ENCODE measurements around the gene VIM.
A peak's percentile ranks its signal among the peaks of the same experiment; 100 is the strongest.
"Not testable (repeated sequence)": the region's sequence is repeated elsewhere in the genome, so short reads cannot be mapped to it uniquely, and the experiment has no call there.

VIM gene

DNA sequence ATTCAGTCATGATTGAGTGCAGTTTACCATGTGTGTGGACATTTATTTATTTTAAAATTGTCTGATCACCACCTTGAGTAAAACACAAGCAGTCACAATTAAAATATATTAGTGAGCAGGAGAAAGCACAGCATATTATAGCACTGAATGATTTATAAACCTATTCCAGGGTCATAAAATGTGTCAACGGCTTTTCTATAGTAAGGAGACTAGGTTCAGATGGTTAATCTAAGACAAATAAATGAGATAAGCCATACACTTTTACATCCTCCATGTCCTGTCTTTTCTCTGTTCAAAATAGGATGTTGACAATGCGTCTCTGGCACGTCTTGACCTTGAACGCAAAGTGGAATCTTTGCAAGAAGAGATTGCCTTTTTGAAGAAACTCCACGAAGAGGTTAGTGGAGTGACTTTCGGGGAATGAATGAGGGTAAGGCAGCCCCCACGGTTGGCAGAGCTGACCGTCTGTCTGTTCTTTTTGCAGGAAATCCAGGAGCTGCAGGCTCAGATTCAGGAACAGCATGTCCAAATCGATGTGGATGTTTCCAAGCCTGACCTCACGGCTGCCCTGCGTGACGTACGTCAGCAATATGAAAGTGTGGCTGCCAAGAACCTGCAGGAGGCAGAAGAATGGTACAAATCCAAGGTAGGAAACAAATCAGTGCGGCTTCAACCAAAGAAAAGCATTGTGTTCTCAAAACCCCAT, 5.4 kb downstream of the VIM start:
- DNase-seq (ENCODE audit: low read depth) = no peak

DNA sequence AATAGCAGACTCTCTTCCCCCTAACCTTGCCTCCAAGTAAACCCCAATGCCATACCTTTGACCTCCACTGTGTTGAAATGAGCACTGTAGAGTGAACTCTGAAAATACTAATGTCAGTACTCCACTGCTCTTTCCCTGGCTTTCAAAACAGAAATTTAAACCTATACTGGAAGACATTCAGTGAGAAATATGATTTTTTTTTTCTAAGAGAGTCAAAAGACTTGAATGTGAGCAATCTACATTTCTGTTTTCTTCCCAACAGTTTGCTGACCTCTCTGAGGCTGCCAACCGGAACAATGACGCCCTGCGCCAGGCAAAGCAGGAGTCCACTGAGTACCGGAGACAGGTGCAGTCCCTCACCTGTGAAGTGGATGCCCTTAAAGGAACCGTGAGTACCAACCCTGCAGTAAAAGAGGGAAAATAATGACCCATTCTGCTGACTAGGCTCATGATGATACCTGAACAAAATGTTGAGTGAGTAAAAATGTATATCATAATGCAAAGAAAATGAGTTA, 6.4 kb downstream of the VIM start:
- no peak for DNase-seq (ENCODE audit: low read depth)

GRCh38 chr10:17235136-17235535, 7.1 kb downstream of the VIM start:
- DNase-seq (ENCODE audit: low read depth) = no peak

DNA sequence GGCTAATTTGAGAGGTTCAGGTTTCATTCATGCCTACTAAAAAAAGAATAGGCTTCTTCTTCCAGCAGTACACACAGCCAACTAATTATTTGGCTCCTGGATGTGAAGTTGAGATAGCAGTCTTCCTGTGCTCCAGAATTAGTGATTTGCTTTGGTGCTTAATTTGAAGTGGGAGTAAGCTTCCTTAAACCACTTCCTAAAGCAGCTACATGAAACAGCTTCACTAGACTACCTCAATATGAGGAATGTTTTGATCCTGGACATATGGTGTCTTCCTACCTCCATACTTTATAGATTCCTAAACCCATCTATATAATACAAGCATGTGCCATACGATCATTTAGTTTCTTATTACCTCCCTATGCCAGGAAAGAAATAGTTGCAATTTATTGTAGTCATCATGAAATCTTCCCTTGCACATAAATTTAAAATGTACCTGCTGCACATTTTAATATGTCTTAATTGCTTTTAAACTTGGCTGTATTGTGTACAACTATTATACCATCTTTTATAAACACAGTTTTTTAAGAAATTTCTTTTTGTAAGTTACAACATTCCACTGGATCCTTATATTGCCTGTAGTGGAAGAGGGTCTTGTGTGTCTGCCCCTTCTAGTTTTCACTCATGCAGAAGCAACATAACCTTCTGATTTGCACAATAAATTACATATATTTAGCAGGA, 8.6 kb downstream of the VIM start:
- no peak for DNase-seq (ENCODE audit: low read depth)

DNA sequence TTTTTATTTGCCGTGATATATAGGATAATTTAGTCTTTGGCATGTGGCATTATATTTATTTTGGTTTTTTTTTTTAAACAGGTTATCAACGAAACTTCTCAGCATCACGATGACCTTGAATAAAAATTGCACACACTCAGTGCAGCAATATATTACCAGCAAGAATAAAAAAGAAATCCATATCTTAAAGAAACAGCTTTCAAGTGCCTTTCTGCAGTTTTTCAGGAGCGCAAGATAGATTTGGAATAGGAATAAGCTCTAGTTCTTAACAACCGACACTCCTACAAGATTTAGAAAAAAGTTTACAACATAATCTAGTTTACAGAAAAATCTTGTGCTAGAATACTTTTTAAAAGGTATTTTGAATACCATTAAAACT, 9.1 kb downstream of the VIM start:
- no peak for DNase-seq (ENCODE audit: low read depth)

DNA sequence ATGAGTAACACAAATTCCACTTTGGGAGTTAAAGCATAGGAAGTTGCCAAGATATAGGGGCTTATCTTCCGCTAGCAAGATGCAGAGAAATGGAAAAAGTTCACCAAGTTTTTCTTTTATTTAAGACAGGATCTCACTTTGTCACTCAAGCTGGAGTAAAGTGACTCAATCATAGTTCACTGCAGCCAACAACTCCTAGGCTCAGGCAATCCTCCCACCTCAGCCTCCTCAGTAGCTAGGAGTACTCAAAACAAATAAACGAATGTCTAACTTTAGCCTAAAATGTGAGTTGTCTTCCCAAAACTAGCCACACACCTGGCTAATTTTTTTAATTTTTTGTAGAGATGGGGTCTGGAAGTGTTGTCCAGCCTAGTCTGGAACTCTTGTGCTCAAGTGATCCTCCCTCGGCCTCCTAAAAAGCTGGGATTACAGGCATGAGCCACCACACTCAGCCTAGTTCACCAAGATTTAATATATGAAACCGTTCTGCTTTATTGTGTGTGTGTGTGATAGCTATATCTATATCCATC, 9.9 kb downstream of the VIM start:
- DNase-seq (ENCODE audit: low read depth) = no peak

DNA sequence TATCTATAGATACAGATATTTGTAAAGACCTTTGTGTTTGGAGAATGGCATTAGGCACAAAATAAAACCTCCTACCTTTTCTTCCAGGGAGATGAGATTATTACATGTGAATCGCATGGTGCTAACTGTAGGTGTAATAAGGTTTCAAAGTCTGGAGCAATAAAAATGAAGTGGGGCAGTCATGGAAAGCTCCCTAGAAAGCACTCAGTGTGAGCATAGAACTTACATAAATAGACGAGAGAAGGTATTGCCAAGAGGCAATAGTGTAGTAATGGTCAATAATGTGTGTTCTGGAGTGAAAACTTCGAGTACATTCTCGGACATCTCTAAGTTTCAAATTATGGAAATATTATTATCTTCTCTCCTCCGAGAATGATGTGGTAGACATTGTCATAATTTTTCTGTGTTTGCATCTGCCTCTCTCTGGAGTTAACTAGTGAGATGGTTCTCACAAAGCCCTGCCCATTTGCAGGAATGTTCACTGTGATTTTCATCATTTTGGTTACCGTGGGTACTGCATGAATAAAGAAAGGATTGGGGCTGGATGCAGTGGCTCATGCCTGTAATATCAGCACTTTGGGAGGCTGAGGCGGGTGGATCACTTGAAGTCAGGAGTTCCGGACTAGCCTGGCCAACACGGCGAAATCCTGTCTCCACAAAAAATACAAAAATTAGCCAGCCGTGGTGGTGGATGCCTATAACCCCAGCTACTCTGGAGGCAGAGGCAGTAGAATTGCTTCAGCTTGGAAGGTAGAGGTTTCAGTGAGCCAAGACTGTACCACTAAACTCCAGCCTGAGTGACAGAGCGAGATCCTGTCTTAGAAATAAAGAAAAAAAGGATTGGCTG, 10.6 kb downstream of the VIM start:
- DNase-seq (ENCODE audit: low read depth) = peak; percentile 87

DNA sequence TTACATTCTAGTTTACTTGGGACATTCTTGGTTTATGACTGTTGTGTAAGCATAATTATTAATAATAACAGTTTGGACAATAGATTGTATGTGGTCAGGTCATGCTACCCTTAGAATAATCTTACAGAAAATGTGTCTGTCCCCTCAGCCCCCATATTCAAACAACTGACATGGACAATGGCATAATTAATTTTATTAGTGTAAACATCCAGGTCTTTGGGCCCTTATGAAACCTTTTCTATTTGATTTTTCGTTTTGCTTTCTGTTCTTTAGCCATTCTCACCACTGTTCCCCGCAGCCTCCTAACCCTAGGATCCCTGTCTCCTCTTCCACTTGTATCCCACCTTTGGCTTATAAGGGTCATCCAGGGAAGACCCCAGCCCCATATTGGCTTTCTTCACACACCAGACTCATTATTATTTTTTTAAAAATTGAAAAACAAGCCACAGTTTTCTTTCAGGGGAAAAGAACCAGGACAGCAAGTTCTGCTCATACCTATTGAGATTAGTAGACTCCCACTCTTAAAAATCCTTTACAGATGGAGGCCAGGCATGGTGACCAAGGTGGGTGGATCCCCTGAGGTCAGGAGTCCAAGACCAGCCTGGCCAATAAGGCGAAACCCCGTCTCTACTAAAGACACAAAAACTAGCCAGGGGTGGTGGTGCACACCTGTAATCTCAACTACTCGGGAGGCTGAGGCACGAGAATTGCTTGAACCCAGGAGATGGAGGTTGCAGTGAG, 11.5 kb downstream of the VIM start:
- no peak for DNase-seq (ENCODE audit: low read depth)

GRCh38 chr10:17240096-17240495, 12.1 kb downstream of the VIM start:
- no peak for DNase-seq (ENCODE audit: low read depth)

DNA sequence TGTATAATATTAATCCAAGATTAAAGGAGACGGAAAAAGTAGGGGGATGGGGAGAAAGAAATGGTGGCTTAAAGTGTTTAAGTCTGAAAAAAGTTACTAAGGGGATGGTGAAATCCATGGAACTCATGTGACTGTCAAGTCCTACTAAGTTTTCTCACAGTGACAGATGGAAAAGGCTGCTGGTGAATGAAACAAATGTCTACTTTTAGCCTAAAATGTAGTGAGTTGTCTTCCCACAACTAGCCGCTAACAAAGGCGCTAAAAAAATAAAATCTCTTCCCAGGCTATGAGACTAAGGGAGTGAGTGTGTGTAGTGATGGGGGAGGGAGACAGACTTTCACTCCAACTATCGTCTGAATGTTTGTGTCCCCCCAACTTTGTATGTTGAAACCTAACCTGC, 12.6 kb downstream of the VIM start:
- no peak for DNase-seq (ENCODE audit: low read depth)

GRCh38 chr10:17241611-17242333, 13.7 kb downstream of the VIM start:
- no peak for DNase-seq (ENCODE audit: low read depth)

GRCh38 chr10:17244700-17245365, 16.8 kb downstream of the VIM start:
- no peak for DNase-seq (ENCODE audit: low read depth)

- no peak for DNase-seq (ENCODE audit: low read depth)
Observed at GRCh38 chr10:17247210-17247609, 19.2 kb downstream of the VIM start.

DNA sequence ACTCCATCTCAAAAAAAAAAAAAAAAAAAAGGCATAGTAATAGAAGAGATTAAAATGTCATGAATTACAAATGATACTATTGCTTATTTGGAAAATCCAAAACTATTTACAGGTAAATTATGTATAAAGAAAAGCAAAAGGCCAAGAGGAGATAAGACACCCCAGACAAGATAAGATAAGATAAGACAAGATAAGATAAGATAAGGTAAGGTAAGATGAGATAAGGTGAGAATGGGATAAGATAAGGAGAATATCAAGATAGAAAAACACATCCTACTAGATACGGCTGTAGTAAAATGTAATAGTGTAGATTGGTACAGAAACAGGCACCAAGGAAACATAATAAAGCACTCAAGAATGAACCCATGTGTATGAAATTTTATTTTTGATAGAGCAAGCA, 20.9 kb downstream of the VIM start:
- no peak for DNase-seq (ENCODE audit: low read depth)

DNA sequence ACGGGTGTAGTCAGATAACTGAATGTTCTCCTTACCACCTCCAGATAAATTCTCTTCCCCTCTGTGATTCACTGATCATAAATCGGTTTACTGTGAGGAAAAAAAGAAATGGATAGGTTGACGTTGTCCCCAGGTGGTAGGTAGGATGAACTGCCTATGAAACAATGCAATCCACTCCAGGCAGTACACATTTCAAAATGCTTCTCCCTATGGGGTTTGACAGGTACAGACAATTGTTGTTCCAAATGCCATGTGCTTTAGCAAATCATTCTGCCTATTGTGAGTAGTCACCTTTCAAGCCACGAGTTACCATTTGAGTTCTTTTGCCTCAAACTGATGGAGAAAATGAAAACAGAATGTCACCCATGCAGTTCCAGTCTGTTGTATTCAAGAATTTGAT, 21.8 kb downstream of the VIM start:
- DNase-seq (ENCODE audit: low read depth) = no peak

- DNase-seq (ENCODE audit: low read depth) = no peak
Observed at GRCh38 chr10:17250736-17251135, 22.7 kb downstream of the VIM start.

GRCh38 chr10:17254543-17255050, 26.6 kb downstream of the VIM start:
- not testable (repeated sequence) for DNase-seq (ENCODE audit: low read depth)

DNA sequence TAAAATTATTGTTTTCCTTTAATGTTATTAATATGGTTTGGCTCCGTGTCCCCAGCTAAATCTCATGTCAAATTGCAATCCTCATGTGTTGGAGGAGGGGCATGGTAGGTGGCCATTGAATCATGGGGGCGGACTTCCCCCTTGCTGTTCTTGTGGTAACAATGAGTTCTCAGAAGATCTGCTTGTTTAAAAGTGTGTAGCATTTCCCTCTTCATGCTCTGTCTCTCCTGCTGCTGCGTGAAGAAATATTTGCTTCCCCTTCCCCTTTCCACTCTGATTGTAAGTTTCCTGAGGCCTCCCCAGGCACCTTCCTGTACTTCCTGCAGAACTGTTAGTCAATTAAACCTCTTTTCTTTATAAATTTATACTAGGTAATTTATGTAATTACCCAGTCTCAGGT, 27.5 kb downstream of the VIM start:
- DNase-seq (ENCODE audit: low read depth) = no peak

- DNase-seq (ENCODE audit: low read depth) = no peak
Observed at GRCh38 chr10:17256051-17256450, 28.0 kb downstream of the VIM start.

- no peak for DNase-seq (ENCODE audit: low read depth)
Observed at GRCh38 chr10:17256627-17257026, 28.6 kb downstream of the VIM start.

All from stromal cell of bone marrow (primary cell).